HepG2 (cell line): ENCODE results near the gene C15orf62.

Experiments used
- ARID2 ChIP-seq: sonication (generic); formaldehyde crosslinking; IDR thresholded peaks from 2 replicates; pipeline ENCODE4 v1.8.1; 2022; ENCODE audit warnings: mild to moderate bottlenecking, missing genetic modification reagents, borderline replicate concordance
- ARID5B ChIP-seq: IDR thresholded peaks from 2 replicates; pipeline ENCODE4 v1.4.0; 2020; ENCODE audit warnings: mild to moderate bottlenecking, missing genetic modification reagents
- CSRNP1 ChIP-seq: sonication (generic); formaldehyde crosslinking; IDR thresholded peaks from 2 replicates; pipeline ENCODE4 v1.8.1; 2023; ENCODE audit warnings: mild to moderate bottlenecking, missing genetic modification reagents
- CTCF ChIP-seq: sonication (generic); formaldehyde crosslinking; IDR thresholded peaks from 2 replicates; pipeline ENCODE4 v1.5.0; 2020; ENCODE audit warnings: mild to moderate bottlenecking, missing genetic modification reagents, moderate library complexity
- KAT2B ChIP-seq: fragments of 150-350 bp; IDR thresholded peaks from 2 replicates; pipeline ENCODE4 v1.6.1; 2014; ENCODE audit warnings: low read depth, low read length, borderline replicate concordance
- NFRKB ChIP-seq: fragments of 450-650 bp; IDR thresholded peaks from 2 replicates; pipeline ENCODE4 v1.6.1; 2017
- RFX5 ChIP-seq: IDR thresholded peaks from 2 replicates; pipeline ENCODE4 v1.6.1; 2011; ENCODE audit warnings: low read depth, low read length, improper control_type of control experiment
- SRF ChIP-seq: IDR thresholded peaks from 2 replicates; pipeline ENCODE4 v1.6.1; 2011; ENCODE audit warnings: mild to moderate bottlenecking, low read depth, low read length, moderate library complexity
- ZBTB33 ChIP-seq: sonication (generic); formaldehyde crosslinking; IDR thresholded peaks from 2 replicates; pipeline ENCODE4 v1.4.0; 2020; ENCODE audit warnings: missing genetic modification reagents
- ZKSCAN1 ChIP-seq: fragments of 150-350 bp; IDR thresholded peaks from 2 replicates; pipeline ENCODE4 v1.6.1; 2014; ENCODE audit warnings: low read length
- ZNF138 ChIP-seq: sonication (generic); formaldehyde crosslinking; IDR thresholded peaks from 2 replicates; pipeline ENCODE4 v1.5.0; 2020; ENCODE audit warnings: mild to moderate bottlenecking, low read depth, missing genetic modification reagents
- ZNF276 ChIP-seq: sonication (generic); formaldehyde crosslinking; IDR thresholded peaks from 2 replicates; pipeline ENCODE4 v1.4.0; 2020; ENCODE audit warnings: mild to moderate bottlenecking, low read depth, missing genetic modification reagents

GRCh38 chr15:40803688-40804087 lies 33.9 kb downstream of the C15orf62 start:
- TF ChIP-seq ARID5B (CRISPR knock-in tag), result no peak
- TF ChIP-seq ZNF138 (CRISPR knock-in tag), result no peak
- no peak for TF ChIP-seq SRF
- TF ChIP-seq NFRKB, result no peak
- no peak for TF ChIP-seq ARID2 (CRISPR knock-in tag)
- TF ChIP-seq ZBTB33 (CRISPR knock-in tag), result no peak
- 0 out of 2 replicates have a peak, but pooled peaks have one; percentile 15 for TF ChIP-seq CTCF (CRISPR knock-in tag)
- no peak for TF ChIP-seq ZNF276 (CRISPR knock-in tag)
- TF ChIP-seq CSRNP1 (CRISPR knock-in tag), result no peak
- TF ChIP-seq ZKSCAN1, result no peak
- no peak for TF ChIP-seq RFX5
- TF ChIP-seq KAT2B, result no peak
